Mucosa of descending colon (tissue), 3 donors: ENCODE results near the gene SLC6A13. TPM values are rescaled to one million over a fixed set of nuclear protein-coding genes. Genes with fewer than 3 reads are reported as not detected.
"Not testable (repeated sequence)": the region's sequence is repeated elsewhere in the genome, so short reads cannot be mapped to it uniquely, and the experiment has no call there.

Experiments
- ATAC-seq: fragments of 200-7000 bp; cut with Tn5 transposase; one replicate; pipeline ENCODE4 v1.9.1; 2020; ENCODE audit warnings: mild to moderate bottlenecking, moderate library complexity
- DNase-seq, 3 donors: peaks; one replicate each; pipeline ENCODE4 v3.0.0-alpha.2; 2020
- H3K36me3 ChIP-seq: fragments of 200-600 bp; one replicate; pipeline ENCODE4 v1.8.0; 2021; ENCODE audit warnings: low read depth, mild to moderate bottlenecking
- H3K4me1 ChIP-seq: fragments of 200-600 bp; one replicate; pipeline ENCODE4 v1.8.0; 2021; ENCODE audit warnings: low read depth, mild to moderate bottlenecking
- H3K4me3 ChIP-seq: fragments of 200-600 bp; one replicate; pipeline ENCODE4 v1.8.0; 2021; ENCODE audit warnings: mild to moderate bottlenecking
- H3K9me3 ChIP-seq: fragments of 200-600 bp; one replicate; pipeline ENCODE4 v1.8.0; 2021; ENCODE audit warnings: mild to moderate bottlenecking
- intact Hi-C, 2 donors: fragments of 100-400 bp; cut with DNase I in 1 of 2; cut with micrococcal nuclease in 1 of 2; formaldehyde crosslinking; loops; one replicate each; pipeline versions ENCODE4 v1.11.0 to v1.11.1; 2022; cut with DNase I, micrococcal nuclease
- long read RNA-seq, 2 donors: library from polyadenylated mRNA; unstranded; transcript quantifications; one replicate each; pipeline ENCODE4 v2.0.0, GENCODE V29; 2019 to 2021
- total RNA-seq, 3 donors: library from RNA; stranded (reverse); fragmentation: NEBNext Ultra II Directional in 2 of 3; extraction: Animal tissue kit (Norgen Biotek cat#: 25700) in 2 of 3; gene quantifications; one replicate each; pipeline versions ENCODE4 v1.2.1 to v1.2.4, GENCODE V29; 2021 to 2023
- TF ChIP-seq, protein P1 (sequence below): fragments of 200-600 bp; IDR thresholded peaks from one replicate; pipeline ENCODE4 v1.8.0; 2022; ENCODE audit warnings: antibody characterized with exemption, mild to moderate bottlenecking
- donor health status: DM: no; HTN: no; CAD: no; lungs with moderate emphysema.
- donor health status: DM: no; HTN: no; CAD: no.
- donor health status: DM: no; HTN: yes; CAD: no.

SLC6A13 gene
- total RNA-seq = not detected
- long read RNA-seq, donor 1 = 0 reads
- long read RNA-seq, donor 2 = 0 reads

DNA sequence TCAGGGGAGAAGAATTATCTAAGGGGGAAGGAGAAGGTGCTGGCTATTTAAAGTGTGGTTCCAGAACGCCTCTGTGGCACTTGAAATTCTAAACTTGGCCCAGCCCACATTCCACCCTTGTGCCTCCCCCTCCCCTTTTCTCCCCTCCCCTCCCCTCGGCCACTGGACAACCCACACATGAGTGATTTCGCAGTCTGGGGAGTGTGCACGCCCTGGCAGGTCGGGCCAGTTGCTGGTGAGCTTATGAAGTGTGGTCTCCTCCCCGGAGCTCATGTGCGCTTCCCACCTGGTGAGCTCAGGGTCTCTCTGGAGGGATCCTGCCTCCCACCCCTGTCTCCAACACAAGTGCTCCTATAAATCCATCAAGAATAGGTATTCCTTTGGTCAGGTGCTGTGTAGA is at the start of gene SLC6A13:
TSS of gene SLC6A13 (minus strand) at position 20 of the 400 bp plus-strand sequence. CDS start 2,784 bp downstream, outside the sequence.
- Histone ChIP-seq H3K4me3 (no peak within 1 kb of the TSS), H3K36me3 (no peaks in the 10 kb centered on the region), H3K9me3 (no peaks in the 10 kb centered on the region), H3K4me1 (no peaks in the 10 kb centered on the region)
- DNase-seq = no peak
- ATAC-seq = no peak
- TF ChIP-seq, protein P1, sequence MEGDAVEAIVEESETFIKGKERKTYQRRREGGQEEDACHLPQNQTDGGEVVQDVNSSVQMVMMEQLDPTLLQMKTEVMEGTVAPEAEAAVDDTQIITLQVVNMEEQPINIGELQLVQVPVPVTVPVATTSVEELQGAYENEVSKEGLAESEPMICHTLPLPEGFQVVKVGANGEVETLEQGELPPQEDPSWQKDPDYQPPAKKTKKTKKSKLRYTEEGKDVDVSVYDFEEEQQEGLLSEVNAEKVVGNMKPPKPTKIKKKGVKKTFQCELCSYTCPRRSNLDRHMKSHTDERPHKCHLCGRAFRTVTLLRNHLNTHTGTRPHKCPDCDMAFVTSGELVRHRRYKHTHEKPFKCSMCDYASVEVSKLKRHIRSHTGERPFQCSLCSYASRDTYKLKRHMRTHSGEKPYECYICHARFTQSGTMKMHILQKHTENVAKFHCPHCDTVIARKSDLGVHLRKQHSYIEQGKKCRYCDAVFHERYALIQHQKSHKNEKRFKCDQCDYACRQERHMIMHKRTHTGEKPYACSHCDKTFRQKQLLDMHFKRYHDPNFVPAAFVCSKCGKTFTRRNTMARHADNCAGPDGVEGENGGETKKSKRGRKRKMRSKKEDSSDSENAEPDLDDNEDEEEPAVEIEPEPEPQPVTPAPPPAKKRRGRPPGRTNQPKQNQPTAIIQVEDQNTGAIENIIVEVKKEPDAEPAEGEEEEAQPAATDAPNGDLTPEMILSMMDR = no peak
- intact Hi-C loops = no loop called here

DNA sequence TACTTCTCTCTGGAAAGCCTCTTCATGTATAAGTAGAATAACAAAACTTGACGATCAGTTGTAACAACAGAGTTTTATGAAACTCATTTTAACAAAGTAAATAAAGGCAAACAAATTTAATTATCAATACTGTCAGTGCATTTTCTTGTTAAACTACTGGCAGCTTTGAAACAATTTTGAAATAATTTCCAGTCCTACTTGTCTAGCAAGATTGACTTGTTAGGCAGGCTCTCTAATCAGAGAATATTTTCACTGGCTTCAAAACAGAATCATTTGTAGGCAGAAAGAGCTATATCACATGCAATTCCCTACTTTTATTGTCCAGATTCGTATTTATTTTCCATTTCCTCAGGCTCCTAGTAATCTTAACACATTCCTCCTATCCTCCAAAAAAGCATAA is 45.9 kb upstream of the SLC6A13 start:
- ATAC-seq (no peak), DNase-seq (no peak)
- Histone ChIP-seq H3K9me3 (no peaks in the 10 kb centered on the region), H3K4me1 (no peaks in the 10 kb centered on the region), H3K36me3 (peaks cover 16% of the 10 kb centered on the region), H3K4me3 (no peak overlapping the region)
- intact Hi-C loops = no loop called here
- TF ChIP-seq, protein P1 = no peak

DNA sequence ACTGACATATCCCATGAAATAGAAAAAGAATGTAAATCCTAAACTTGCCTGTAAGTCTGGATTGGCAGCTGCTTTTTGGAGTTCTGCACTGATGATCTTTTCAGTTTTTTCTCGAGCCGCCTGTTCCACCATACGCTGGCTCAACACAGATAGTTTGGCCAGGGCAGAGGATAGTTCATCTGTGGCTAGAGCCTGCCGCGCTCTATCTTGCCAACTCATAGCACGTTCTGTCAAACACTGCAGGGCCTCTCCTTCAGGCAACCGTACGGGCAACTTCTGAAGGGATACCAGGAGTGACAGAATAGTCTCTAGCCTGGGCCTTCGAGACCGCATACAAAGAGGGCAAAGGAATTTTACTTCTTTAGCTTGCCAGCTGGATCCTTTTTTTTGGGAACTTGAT is 44.8 kb upstream of the SLC6A13 start:
- H3K36me3 ChIP-seq = peaks cover 16% of the 10 kb centered on the region
- no peak for ATAC-seq
- intact Hi-C loops = no loop called here

DNA sequence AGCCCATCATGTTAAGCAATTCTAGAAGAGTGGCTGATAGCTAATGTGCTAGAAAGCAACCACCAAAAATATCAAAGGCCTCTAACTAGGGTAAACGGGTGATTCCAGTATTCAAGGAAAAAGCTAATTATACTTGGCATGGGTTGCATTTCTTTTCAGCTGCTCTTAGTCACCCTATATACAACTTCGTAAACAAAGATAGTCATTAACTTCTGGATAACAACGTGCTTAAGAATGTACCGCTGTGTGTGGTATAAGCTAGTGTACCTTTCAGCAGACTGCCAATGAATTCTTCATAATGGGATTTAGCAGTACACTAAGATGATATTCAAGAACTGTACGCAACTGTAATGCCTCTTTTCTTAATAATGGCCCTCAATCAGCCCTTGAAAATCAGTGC is 42.2 kb upstream of the SLC6A13 start:
- H3K4me1 ChIP-seq = no peaks in the 10 kb centered on the region
- ATAC-seq (peak; percentile 73), DNase-seq (no peak)
- peaks cover 11% of the 10 kb centered on the region for H3K36me3 ChIP-seq
- intact Hi-C loops = no loop called here
- no peak overlapping the region for H3K4me3 ChIP-seq
- TF ChIP-seq, protein P1 = no peak
- H3K9me3 ChIP-seq = no peaks in the 10 kb centered on the region

More for the DNA sequence above, 44.8 kb upstream of the SLC6A13 start:
- no peak overlapping the region for H3K4me3 ChIP-seq
- TF ChIP-seq, protein P1 = no peak
- no peak for DNase-seq
- H3K9me3 ChIP-seq = no peaks in the 10 kb centered on the region
- H3K4me1 ChIP-seq = no peaks in the 10 kb centered on the region

DNA sequence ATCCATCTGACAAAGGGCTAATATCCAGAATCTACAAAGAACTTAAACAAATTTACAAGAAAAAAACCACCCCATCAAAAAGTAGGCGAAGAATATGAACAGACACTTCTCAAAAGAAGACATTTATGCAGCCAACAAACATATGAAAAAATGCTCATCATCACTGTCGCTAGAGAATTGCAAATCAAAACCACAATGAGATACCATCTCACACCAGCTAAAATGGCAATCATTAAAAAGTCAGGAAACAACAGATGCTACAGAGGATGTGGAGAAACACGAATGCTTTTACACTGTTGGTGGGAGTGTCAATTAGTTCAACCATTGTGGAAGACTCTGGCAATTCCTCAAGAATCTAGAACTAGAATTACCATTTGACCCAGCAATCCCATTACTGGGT is 40.1 kb upstream of the SLC6A13 start:
- peaks cover 10% of the 10 kb centered on the region for H3K36me3 ChIP-seq
- H3K9me3 ChIP-seq, intact Hi-C loops, H3K4me3 ChIP-seq, H3K4me1 ChIP-seq, ATAC-seq, DNase-seq: not testable (repeated sequence)

DNA sequence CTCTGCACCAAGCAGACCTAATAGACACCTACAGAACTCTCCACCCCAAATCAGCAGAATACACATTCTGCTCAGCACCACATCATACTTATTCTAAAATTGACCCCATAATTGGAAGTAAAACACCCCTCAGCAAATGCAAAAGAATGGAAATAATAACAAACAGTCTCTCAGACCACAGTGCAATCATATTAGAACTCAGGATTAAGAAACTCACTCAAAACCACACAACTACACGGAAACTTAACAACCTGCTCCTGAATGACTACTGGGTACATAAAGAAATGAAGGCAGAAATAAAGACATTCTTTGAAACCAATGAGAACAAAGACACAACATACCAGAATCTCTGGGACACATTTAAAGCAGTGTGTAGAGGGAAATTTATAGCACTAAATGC is 37.5 kb upstream of the SLC6A13 start:
- not testable (repeated sequence) for H3K36me3 ChIP-seq

DNA sequence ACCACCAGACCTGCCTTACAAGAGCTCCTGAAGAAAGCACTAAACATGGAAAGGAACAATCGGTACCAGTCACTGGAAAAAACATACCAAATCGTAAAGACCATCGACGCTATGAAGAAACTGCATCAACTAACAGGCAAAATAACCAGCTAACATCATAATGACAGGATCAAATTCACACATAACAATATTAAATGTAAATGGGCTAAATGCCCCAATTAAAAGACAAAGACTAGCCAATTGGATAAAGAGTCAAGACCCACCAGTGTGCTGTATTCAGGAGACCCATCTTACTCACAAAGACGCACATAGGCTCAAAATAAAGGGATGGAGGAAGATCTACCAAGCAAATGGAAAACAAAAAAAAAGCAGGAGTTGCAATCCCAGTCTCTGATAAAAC is 36.9 kb upstream of the SLC6A13 start:
- intact Hi-C loops, H3K4me1 ChIP-seq, H3K9me3 ChIP-seq, H3K36me3 ChIP-seq, ATAC-seq, DNase-seq, H3K4me3 ChIP-seq: not testable (repeated sequence)

More for the DNA sequence above, 37.5 kb upstream of the SLC6A13 start:
- DNase-seq, H3K4me1 ChIP-seq, H3K4me3 ChIP-seq, intact Hi-C loops, ATAC-seq, H3K9me3 ChIP-seq: not testable (repeated sequence)

DNA sequence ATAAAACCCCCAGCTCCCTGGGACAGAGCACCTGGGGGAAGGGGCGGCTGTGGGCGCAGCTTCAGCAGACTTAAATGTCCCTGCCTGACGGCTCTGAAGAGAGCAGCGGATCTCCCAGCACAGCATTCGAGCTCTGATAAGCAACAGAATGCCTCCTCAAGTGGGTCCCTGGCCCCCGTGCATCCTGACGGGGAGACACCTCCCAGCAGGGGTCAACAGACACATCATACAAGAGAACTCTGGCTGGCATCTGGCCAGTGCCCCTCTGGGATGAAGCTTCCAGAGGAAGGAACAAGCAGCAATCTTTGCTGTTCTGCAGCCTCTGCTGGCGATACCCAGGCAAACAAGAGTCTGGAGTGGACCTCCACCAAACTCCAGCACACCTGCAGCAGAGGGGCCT is 35.4 kb upstream of the SLC6A13 start:
- H3K36me3 ChIP-seq, H3K4me1 ChIP-seq, intact Hi-C loops: not testable (repeated sequence)

More for the DNA sequence above, 35.4 kb upstream of the SLC6A13 start:
- not testable (repeated sequence) for ATAC-seq, H3K4me3 ChIP-seq, DNase-seq, H3K9me3 ChIP-seq
